ENCODE measurements around the gene ASCC1.

ASCC1 gene

DNA sequence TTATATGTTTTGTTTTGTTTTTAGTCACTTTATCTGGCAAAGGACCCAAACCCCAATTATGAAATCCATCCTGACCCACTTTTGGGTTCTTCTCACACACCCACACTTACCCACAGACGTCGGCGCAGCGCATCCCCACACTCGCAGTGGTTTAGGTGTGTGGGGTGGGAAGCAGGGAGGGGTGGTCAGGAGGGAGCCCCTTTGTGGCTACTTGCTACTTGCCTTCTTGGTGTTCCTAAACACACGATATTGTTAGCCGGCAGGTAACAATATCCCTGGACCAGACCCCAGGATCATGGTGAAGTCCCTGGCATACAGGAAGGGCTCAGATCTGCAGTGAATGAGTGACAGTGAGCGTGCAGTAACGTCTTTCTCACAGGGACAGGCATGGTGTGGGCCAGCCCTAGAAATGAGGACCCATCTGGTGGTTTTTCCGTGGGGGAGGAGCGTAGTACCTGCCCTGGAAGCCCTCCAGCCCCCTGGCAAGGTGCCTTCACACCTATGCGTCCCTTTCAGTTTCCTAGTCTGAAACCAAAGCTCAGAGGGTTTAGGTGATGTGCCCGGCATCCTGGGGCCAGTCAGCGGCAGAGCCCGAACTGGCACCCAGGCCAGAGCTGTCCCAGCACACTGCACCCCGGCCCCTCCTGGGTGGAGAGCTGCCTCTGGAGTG, 132.2 kb downstream of the ASCC1 start:
- no peak overlapping the region for H3K4me3 ChIP-seq (ENCODE audit: low read depth in 1 of 2, low read length in 1 of 2)
- H3K36me3 ChIP-seq: no peaks in the 10 kb centered on the region
- H3K27ac ChIP-seq: no peak overlapping the region
- no peaks in the 10 kb centered on the region for H3K9me3 ChIP-seq
- TF ChIP-seq, protein P1, sequence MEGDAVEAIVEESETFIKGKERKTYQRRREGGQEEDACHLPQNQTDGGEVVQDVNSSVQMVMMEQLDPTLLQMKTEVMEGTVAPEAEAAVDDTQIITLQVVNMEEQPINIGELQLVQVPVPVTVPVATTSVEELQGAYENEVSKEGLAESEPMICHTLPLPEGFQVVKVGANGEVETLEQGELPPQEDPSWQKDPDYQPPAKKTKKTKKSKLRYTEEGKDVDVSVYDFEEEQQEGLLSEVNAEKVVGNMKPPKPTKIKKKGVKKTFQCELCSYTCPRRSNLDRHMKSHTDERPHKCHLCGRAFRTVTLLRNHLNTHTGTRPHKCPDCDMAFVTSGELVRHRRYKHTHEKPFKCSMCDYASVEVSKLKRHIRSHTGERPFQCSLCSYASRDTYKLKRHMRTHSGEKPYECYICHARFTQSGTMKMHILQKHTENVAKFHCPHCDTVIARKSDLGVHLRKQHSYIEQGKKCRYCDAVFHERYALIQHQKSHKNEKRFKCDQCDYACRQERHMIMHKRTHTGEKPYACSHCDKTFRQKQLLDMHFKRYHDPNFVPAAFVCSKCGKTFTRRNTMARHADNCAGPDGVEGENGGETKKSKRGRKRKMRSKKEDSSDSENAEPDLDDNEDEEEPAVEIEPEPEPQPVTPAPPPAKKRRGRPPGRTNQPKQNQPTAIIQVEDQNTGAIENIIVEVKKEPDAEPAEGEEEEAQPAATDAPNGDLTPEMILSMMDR (IDR thresholded peaks at IDR 0.05): no peak
- peaks cover 48% of the 10 kb centered on the region for H3K27me3 ChIP-seq
- peaks cover 18 to 20% of the 10 kb centered on the region in 2 experiments for H3K4me1 ChIP-seq (ENCODE audit: control insufficient read depth in 1 of 2, insufficient read depth in 1 of 2, low read depth in 1 of 2, low read length in 1 of 2)

DNA sequence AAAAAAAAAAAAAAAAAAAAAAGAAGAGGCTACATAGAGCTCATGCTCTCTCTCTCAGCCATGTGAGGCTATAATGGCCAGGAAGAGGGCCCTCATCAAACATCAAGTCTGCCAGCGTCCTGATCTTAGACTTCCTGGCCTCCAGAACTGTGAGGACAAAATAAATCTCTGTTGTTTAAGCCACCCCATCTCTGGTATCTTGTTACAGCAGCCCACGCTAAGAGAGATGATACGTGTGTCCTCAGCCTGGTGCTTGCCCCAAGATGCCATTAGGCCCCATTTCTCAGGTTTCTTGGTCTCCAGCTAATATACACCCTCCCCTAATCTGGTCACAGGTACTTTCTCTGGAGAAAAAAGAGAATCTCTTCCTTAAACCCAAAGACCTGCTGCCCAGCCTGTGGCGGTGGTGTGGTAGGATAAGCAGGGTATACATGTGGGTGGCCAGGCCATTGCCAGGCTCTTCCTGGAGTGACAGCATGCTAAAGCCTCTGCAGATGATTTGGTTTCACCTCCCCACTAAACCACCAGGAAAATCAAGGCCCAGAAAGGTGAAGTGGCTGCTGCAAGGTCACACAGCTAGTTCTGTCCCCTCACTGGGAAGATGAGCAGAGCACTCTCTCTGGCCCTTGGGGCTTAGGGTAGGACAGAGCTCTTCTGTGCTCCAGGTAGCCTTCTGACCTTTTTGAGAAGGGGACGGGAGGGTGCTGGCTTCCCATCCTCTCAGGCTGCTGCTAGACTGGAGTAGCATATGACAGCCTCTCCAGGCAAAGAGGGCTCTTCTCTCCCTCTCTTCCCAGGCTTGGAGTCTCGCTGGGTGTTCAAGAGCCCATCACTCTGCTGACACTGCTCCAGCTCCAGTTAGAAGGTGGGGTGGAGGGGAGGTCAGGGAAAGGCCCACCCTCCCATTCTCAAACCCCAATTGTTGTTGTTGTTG, 133.0 kb downstream of the ASCC1 start:
- peaks cover 40% of the 10 kb centered on the region for H3K27me3 ChIP-seq
- H3K4me3 ChIP-seq (ENCODE audit: low read depth in 1 of 2, low read length in 1 of 2): no peak overlapping the region
- TF ChIP-seq, protein P1 (IDR thresholded peaks at IDR 0.05): no peak
- peaks cover 10 to 14% of the 10 kb centered on the region in 2 experiments for H3K4me1 ChIP-seq (ENCODE audit: control insufficient read depth in 1 of 2, insufficient read depth in 1 of 2, low read depth in 1 of 2, low read length in 1 of 2)
- H3K27ac ChIP-seq: no peak overlapping the region
- no peaks in the 10 kb centered on the region for H3K9me3 ChIP-seq
- no peaks in the 10 kb centered on the region for H3K36me3 ChIP-seq

DNA sequence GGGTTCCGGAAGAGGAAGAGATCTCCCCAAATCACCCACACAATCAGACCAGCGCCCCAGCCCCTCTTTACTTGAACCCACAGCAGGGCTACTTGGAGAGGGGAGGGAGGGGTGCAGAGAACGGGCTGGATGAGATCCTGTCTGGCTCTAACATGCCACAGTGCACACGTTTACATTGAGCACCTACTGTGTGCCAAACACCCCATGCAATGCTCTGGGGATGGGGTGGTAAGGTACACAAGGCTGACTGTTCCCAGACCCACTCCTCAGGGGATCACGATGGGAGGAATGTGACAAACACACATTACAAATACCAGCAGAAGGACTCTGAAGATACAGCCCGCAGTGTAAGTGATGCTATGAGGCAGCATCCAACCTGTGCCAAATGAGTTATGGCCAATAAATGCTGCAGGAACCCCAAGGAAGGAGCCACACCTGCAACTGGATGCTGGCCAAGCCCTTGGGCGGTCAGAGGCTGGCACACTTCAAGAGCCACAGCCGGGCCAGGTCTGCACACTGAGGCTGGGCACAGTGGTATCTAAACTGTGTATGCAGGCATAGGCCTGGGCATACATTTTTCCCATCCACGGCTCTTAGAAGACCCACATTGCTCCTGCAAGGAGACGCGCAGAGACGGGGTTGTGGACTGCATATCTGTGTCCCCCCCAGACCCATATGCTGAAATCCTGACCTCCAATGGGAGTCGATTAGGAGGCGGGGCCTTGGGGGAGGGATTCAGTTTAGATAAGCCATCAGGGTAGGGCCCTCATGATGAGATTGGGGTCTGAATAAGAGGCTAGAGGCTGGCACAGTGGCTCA, 134.1 kb downstream of the ASCC1 start:
- Histone ChIP-seq H3K4me1 (ENCODE audit: control insufficient read depth in 1 of 2, insufficient read depth in 1 of 2, low read depth in 1 of 2, low read length in 1 of 2) (peaks cover 3 to 4% of the 10 kb centered on the region in 2 experiments), H3K9me3 (no peaks in the 10 kb centered on the region), H3K36me3 (no peaks in the 10 kb centered on the region), H3K27ac (no peak overlapping the region), H3K4me3 (ENCODE audit: low read depth in 1 of 2, low read length in 1 of 2) (no peak overlapping the region), H3K27me3 (peaks cover 29% of the 10 kb centered on the region)
- TF ChIP-seq, protein P1 (IDR thresholded peaks at IDR 0.05): no peak

DNA sequence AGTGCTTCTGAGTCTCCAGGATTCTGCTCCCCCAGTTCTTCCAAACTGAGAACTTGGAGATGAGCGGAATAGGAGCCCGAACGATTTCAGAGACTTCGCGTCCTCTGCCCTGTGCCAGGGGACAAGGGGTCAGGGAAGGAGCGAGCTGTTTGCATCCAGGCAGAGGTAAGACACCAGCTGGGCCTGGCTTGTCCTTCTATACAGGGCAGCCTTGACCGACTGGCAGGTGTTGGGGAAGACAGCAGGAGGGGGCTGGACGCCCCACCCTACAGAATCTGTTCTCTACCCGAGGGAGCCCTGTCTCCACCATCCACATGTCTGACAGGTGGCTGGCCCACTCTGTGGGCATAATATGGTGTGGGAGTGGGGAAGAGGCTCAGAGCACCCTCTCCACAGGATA, 134.9 kb downstream of the ASCC1 start:
- Histone ChIP-seq H3K4me1 (ENCODE audit: control insufficient read depth in 1 of 2, insufficient read depth in 1 of 2, low read depth in 1 of 2, low read length in 1 of 2) (no peaks in the 10 kb centered on the region), H3K9me3 (no peaks in the 10 kb centered on the region), H3K27me3 (peaks cover 21% of the 10 kb centered on the region), H3K27ac (no peak overlapping the region), H3K36me3 (no peaks in the 10 kb centered on the region), H3K4me3 (ENCODE audit: low read depth in 1 of 2, low read length in 1 of 2) (no peak overlapping the region)
- TF ChIP-seq, protein P1 (IDR thresholded peaks at IDR 0.05): no peak

All from neutrophil (primary cell).